ENCODE measurements around the gene RIPK4.

Gene RIPK4

DNA sequence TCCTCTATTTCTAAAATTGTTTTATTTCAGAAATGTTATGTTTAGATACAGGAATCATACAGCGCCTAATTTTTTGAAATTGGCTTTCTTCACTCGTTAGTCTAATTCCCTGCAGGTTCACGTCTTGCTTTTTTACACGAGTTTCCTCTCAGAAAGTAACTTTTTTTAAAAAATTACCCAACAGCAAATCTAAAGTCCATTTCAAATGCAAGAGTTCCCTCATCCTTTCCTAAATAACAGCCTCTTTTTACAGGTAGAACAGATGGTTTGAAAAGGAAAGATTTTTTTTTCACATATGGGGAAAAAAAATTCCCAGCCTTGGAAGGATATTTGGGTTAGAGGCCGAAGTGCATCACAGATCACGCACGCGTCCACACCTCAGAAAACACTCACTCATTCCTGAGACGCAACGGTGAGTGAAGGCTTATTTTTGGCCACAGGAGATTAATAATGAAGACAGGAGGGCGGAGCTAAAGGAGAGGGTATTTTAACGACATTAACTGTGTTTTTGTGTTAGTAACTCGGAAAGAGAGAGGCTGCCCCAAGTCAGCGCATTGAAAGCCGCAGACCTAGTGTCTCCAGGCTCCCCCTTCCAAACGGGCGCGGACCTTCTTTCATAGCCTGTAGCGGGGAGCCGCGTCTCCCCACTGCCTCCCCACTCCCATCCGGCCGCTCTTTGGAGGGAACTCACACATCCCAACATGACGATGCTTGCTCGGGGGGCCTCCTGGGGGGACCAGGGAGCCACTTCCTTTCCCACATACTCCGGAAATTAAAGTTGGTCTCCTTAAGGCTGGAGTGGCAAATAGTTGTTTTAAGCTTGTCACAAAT is 969 bp upstream of the RIPK4 start:
- DNase-seq: no peak

DNA sequence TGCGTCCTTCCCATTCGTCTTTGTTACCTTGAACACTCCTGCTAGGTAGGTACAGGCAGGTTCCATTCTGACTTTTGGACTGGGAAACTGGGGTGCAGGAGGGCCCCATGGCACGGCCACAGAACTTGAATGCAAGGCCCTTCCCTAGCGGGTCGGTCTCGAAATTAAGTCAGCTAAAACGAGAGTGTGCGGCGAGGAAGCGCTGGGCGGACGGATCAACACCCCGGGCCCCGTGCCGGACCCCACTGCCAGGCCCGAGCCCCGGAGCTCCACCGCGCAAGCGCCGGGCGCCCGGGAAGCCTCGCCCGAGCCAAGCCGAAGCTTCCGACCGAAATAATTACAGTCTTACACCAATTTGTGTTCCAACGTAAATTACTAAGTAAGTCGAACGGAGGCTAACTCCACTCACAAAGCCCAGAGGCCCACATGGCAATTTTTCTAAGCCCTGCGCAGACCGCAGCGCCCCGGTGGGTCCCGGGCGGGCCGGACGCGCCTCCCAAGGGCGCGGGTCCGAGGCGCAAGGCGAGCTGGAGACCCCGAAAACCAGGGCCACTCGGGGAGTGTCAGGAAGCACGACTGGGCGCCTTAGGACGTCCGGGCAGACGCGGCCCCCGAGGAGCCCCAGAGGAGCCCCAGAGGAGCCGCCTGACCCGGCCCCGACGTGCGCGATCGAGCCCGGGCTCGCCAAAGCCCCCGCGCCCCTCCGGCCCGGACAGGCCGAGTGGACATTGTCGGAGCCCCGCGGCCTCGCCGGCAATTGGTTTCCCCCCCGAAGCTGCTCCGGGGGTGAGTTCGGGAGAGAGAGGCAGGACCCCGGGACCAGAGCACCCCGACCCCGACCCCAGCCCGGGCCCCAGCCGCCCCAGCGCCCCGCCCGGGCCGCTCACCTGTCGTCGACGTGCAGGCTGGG is 624 bp downstream of the RIPK4 start:
- DNase-seq: no peak

DNA sequence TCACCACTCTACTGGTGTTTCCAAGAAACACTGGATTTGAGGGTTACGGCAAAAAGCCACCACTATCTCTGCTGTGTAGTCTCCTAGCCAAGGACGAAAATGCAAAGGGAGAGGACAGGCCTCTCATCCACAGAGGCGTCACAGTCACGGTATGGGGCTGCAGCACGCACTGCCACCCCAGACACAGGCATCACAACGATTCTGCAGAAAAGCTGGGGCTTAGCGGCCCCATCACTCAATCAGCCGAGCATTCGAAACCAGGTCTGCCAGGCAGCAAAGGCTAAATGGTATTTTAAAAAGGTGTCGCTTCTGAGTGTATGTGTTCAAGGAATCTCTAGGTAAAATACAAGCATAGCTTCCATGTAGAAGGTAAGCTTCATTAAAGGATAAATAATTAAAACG is 1.4 kb downstream of the RIPK4 start:
- no peak for DNase-seq

DNA sequence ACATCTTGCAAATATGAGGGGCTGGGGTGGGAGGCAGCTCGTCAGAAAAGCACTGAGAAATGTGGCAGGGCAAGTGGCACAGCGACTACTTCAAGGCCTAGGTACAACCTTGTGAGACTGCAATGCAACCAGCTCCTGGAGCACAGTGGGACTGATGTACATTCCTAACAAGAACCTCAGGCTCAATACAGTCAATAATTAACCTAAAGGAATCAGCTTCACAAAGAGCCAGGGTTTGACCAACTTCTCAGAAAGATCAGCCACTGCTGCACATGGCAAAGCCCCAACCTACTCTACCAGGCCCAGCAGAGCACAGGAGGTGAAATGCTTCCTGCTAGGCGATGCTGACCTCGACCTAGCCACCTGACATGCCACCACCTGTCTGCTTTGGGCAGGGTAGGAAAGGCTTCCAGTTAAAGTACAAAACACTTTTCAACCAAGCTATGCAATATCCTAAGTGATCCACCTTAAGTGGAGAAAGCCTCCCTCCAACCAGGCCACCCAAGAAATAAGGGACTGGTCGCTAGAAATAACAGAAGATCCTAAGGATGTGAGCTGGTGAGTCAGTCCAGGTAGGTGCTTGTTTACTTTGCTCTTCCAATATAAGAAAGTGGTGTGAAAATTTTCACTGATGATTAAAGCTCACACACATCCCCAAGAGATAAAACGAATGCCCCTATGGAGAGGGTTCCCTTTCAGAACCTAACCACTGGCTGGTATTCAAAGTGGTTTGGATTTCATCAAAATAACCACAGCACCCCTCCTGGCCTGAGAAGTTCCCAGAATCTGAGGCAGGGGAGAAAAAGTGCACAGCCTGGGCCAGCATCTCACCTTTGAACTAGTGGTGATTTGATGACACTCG is 2.1 kb downstream of the RIPK4 start:
- no peak for DNase-seq

DNA sequence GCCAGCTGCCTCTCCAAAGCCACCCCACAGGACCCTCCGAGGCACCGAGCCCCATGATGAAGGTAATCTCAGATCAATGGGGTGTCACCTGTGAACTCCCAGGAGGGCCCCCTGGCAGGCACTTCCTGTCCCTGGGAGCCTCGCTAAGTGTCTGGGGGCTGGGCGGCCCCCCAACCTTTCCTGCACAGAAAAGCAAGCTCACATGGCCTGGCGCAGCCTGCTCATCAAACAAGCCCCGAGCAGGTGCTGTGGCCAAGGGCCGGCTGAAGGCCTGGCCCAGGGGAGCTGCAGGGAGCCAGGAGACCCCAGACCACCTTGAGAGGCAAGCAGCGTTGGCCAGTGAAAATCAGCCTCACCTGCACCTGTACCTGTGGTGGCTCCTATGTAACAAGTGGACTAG is 2.9 kb downstream of the RIPK4 start:
- no peak for DNase-seq

GRCh38 chr21:41763398-41763931 is 3.4 kb downstream of the RIPK4 start:
- DNase-seq: no peak

GRCh38 chr21:41762753-41763152 is 4.1 kb downstream of the RIPK4 start:
- no peak for DNase-seq

DNA sequence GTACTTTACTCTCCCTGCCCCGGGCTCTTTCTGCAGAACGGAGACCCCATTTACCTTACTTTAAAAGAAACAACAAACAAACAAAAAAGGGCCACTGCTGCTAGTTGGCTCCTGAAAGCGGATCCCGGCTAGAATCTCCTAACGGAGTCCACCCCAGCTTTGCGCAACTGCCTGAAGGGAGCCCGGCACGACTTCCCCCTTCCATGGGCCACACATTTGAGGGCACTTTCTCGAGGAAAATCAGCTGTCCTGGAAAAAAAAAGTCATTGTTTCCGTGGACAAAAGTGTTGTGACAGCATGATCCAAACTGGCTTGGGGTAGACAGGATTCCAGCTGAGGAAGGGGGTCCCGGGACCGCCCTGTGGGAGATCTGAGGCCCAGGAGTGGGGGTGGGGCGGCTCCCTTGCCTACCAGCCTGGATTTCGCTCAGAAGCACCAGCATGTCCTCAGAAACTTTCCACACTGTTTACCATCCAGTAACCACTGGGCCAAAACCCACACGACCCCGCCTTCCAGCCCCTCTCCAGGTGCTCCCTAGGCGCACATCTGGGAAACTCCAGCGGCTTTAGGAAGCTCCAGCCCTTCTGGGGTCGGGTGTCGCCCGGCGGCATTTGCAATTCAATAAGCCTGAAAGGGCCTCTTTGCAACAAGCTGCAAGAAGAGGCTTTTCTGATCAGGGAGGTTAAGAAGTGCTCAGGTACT is 4.8 kb downstream of the RIPK4 start:
- no peak for DNase-seq

GRCh38 chr21:41761211-41761933 is 5.5 kb downstream of the RIPK4 start:
- no peak for DNase-seq

- no peak for DNase-seq
Measured at GRCh38 chr21:41760411-41760810, 6.4 kb downstream of the RIPK4 start.

- DNase-seq: no peak
Measured at GRCh38 chr21:41759926-41760325, 6.9 kb downstream of the RIPK4 start.

GRCh38 chr21:41759214-41759840 is 7.5 kb downstream of the RIPK4 start:
- no peak for DNase-seq

DNA sequence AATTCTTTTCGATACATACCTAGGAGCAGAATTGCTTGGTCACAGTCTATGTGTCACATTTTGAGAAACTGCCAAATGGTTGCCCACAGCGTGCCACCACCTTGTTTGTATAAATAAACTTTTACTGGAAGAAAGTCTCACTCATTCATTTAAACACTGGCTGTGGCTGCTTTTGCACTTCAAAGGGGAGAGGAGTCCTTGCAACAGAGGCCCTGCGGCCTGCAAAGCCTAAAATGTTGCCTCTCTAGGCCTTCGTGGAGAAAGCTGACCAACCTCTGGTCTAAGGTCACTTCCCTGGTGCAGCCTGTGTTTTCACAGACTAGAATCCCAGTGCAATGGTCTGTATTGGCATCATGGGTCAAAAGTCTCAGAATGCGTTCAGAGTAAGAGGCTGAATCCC is 8.3 kb downstream of the RIPK4 start:
- no peak for DNase-seq

GRCh38 chr21:41755934-41756773 is 10.7 kb downstream of the RIPK4 start:
- DNase-seq: no peak

DNA sequence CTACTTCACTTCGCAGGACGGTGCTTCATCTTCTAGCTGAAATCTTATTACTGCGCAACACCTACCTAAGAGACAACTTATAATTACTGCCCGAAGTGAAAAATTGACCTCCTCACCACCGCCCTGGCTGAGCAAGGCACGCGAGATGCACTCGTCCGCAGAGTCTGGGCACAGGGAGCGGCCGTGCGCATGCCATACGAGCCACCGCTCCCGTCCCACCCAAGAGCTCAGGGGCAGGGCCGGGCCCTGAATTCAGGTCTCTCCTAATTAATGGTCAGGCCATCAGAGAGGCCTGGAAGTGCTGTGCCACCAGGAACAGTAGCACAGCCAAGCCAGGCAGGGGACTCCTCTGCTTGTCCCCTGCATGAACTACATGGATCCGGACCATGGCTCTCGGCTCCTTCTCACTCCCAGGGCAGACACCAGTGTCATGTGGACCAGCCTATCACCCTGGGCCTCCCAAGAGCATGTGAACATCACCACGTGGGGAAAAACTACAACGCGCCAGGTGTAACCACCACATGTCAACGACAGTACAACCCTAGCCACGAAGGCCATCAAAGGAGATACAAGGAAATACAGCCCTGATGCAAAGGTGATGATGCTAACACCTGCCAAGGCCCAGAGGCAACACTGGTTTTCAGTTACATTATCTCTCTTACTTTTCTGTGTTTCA is 11.5 kb downstream of the RIPK4 start:
- no peak for DNase-seq

DNA sequence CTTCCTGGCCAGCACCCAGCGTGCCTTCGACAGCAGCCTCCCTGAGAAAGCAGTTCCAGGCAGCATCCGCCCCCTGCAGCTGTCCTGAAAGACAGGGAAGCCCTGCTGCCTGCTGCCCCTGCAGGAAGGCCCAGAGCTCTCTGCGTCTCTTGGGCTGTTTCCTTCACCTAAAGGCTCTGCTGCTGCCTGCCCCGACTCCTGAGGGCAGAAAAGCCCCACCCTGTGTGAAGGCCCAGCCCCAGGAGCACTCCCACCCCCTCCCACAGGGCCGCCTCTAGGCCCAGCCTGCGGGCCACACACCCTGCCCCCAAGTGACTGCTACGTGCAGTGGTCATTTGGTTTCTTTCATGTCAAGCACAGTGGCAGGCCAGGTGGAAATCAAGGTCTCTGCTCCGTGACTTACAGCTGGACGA is 12.4 kb downstream of the RIPK4 start:
- no peak for DNase-seq

- no peak for DNase-seq
Measured at GRCh38 chr21:41753006-41753898, 13.6 kb downstream of the RIPK4 start.

- no peak for DNase-seq
Measured at GRCh38 chr21:41752231-41752681, 14.6 kb downstream of the RIPK4 start.
